Kidney (tissue), 14 donors: ENCODE data around the gene C22orf39. TPM values are rescaled to one million over a fixed set of nuclear protein-coding genes. Genes with fewer than 3 reads are reported as not detected.

Source experiments
- DNase-seq, 5 donors: peaks; one replicate each; pipeline ENCODE4 v3.0.0-alpha.2; 2013 to 2020
- FAIRE-seq: peaks from 2 replicates; lab custom pipeline; 2012; peaks lifted over from hg19 to GRCh38; lab: Jason Lieb, UNC
- H3K27ac ChIP-seq, 2 donors: one replicate each; pipeline ENCODE4 v1.7.0; 2013; ENCODE audit warnings: low read depth in 2 of 2, low read length in 2 of 2, inconsistent platforms in 1 of 2
- H3K27me3 ChIP-seq: one replicate; pipeline ENCODE4 v1.7.1; 2013; ENCODE audit warnings: low read length, inconsistent platforms; ENCODE audit not compliant: control insufficient read depth, insufficient read depth
- H3K36me3 ChIP-seq, 3 donors: one replicate each; pipeline versions ENCODE4 v1.7.0 to v1.7.1; 2013; ENCODE audit warnings: low read length in 3 of 3, control low read depth in 1 of 3, inconsistent platforms in 1 of 3; ENCODE audit not compliant: insufficient read depth in 3 of 3, control insufficient read depth in 2 of 3
- H3K4me1 ChIP-seq, 3 donors: one replicate each; pipeline versions ENCODE4 v1.7.0 to v1.7.1; 2013; ENCODE audit warnings: low read length in 3 of 3, inconsistent platforms in 1 of 3, low read depth in 1 of 3; ENCODE audit not compliant: control insufficient read depth in 2 of 3, insufficient read depth in 2 of 3
- H3K4me3 ChIP-seq, 3 donors: one replicate each; pipeline versions ENCODE4 v1.7.0 to v1.8.1; 2013; ENCODE audit warnings: low read length in 3 of 3, control low read depth in 1 of 3, inconsistent platforms in 1 of 3
- H3K9ac ChIP-seq, 3 donors: one replicate each; pipeline versions ENCODE4 v1.7.0 to v1.7.1; 2013; ENCODE audit warnings: low read length in 3 of 3, control low read depth in 1 of 3, inconsistent platforms in 1 of 3
- H3K9me3 ChIP-seq, 3 donors: one replicate each; pipeline versions ENCODE4 v1.7.0 to v1.7.1; 2013; ENCODE audit warnings: low read length in 3 of 3, control low read depth in 1 of 3, inconsistent platforms in 1 of 3; ENCODE audit not compliant: control insufficient read depth in 2 of 3, insufficient read depth in 1 of 3
- CTCF ChIP-seq: IDR thresholded peaks from 3 replicates; pipeline ENCODE4 v1.5.1; 2012; ENCODE audit warnings: mild to moderate bottlenecking, moderate library complexity, borderline replicate concordance; ENCODE audit not compliant: insufficient read depth; ENCODE audit errors: extremely low read depth
- intact Hi-C: fragments of 100-400 bp; cut with DNase I; formaldehyde crosslinking; loops from one replicate; pipeline ENCODE4 v1.11.1; 2022
- polyA plus RNA-seq: library from polyadenylated mRNA; stranded (reverse); fragments of 350-450 nt; fragmentation: Illumina TruSeq; extraction: RNeasy Lipid Tissue Mini Kit (QIAGEN cat#74804); gene quantifications from one replicate; pipeline ENCODE4 v1.2.3, GENCODE V29; 2014; ENCODE audit warnings: low read depth, low replicate concordance; ENCODE audit not compliant: insufficient read depth
- total RNA-seq: library from RNA; stranded (reverse); fragmentation: NEBNext Ultra II Directional; extraction: Animal tissue kit (Norgen Biotek cat#: 25700); gene quantifications from one replicate; pipeline ENCODE4 v1.2.1, GENCODE V29; 2021
- donor health status: control.
- donor health status: control.
- donor health status: control.
- donor health status: control.
- donor health status: control.
- donor health status: DM: yes; HTN: yes; CAD: no.
- donor health status: Normal renal cell carcinoma (clear cell type).

Gene C22orf39
- total and polyA plus RNA-seq, 2 donors from 2014 or later = 27.1 to 54.4 TPM

- no peaks in the 10 kb centered on the region for H3K27me3 ChIP-seq
- H3K9me3 ChIP-seq = no peaks in the 10 kb centered on the region
- no peak overlapping the region for H3K27ac ChIP-seq
- no peak overlapping the region for H3K4me3 ChIP-seq
- TF ChIP-seq CTCF = no peak
- no peak overlapping the region for H3K9ac ChIP-seq
- no peak for FAIRE-seq
- peaks cover 0 to 28% (median 25%) of the 10 kb centered on the region in 3 donors for H3K36me3 ChIP-seq
- intact Hi-C loops = no loop called here
- peaks cover 0 to 18% (median 0%) of the 10 kb centered on the region in 3 donors for H3K4me1 ChIP-seq
- no peak for DNase-seq
These were observed 3.1 kb upstream of the C22orf39 start for GRCh38 chr22:19450363-19451175.

- Histone ChIP-seq H3K4me3 (no peak overlapping the region), H3K36me3 (peaks cover 0 to 19% (median 16%) of the 10 kb centered on the region in 3 donors), H3K9me3 (no peaks in the 10 kb centered on the region), H3K9ac (no peak overlapping the region), H3K27me3 (no peaks in the 10 kb centered on the region), H3K4me1 (peaks cover 0 to 18% (median 0%) of the 10 kb centered on the region in 3 donors), H3K27ac (no peak overlapping the region)
- intact Hi-C loops = no loop called here
- FAIRE-seq (no peak), DNase-seq (no peak)
- TF ChIP-seq CTCF = no peak
These were observed 1.9 kb upstream of the C22orf39 start for GRCh38 chr22:19449422-19449767.

- FAIRE-seq = no peak
- H3K9ac ChIP-seq = no peak overlapping the region
- intact Hi-C loops = no loop called here
- H3K4me3 ChIP-seq = no peak overlapping the region
- TF ChIP-seq CTCF = no peak
- no peak overlapping the region for H3K27ac ChIP-seq
- no peaks in the 10 kb centered on the region for H3K27me3 ChIP-seq
- H3K4me1 ChIP-seq = peaks cover 0 to 18% (median 0%) of the 10 kb centered on the region in 3 donors
- H3K9me3 ChIP-seq = no peaks in the 10 kb centered on the region
- peaks cover 0 to 15% (median 13%) of the 10 kb centered on the region in 3 donors for H3K36me3 ChIP-seq
- no peak for DNase-seq
These were observed 1.4 kb upstream of the C22orf39 start for GRCh38 chr22:19448739-19449421.
